Renal cortical epithelial cell (primary cell): ENCODE data around the gene RXFP1. TPM values are rescaled to one million over a fixed set of nuclear protein-coding genes. Genes with fewer than 3 reads are reported as not detected.
"Not testable (repeated sequence)": the region's sequence is repeated elsewhere in the genome, so short reads cannot be mapped to it uniquely, and the experiment has no call there.

Experiments
- DNase-seq: peaks from one replicate; pipeline ENCODE4 v3.0.0-alpha.2; 2011; ENCODE audit warnings: low read depth
- total RNA-seq: library from RNA; depleted of rRNA; stranded (reverse); fragments of >200 nt; gene quantifications from 2 replicates; pipeline ENCODE4 v1.2.3, GENCODE V29; 2014

RXFP1 gene
- total RNA-seq, 1 donor from 2014 or later: 0.10 TPM

- DNase-seq: no peak
Measured at GRCh38 chr4:158613046-158613445, 91.4 kb downstream of the RXFP1 start.

- no peak for DNase-seq
Measured at GRCh38 chr4:158617956-158618355, 96.3 kb downstream of the RXFP1 start.

GRCh38 chr4:158621729-158622128 is 100.0 kb downstream of the RXFP1 start:
- DNase-seq: no peak

- DNase-seq: no peak
Measured at GRCh38 chr4:158622251-158622650, 100.6 kb downstream of the RXFP1 start.

- peak; percentile 66 for DNase-seq
Measured at GRCh38 chr4:158624889-158625478, 103.3 kb downstream of the RXFP1 start.

GRCh38 chr4:158625544-158625943 is 103.9 kb downstream of the RXFP1 start:
- no peak for DNase-seq

GRCh38 chr4:158630893-158631292 is 109.2 kb downstream of the RXFP1 start:
- DNase-seq: no peak

- DNase-seq: no peak
Measured at GRCh38 chr4:158636619-158637018, 114.9 kb downstream of the RXFP1 start.

GRCh38 chr4:158644356-158644755 is 122.7 kb downstream of the RXFP1 start:
- no peak for DNase-seq

- no peak for DNase-seq
Measured at GRCh38 chr4:158644760-158645159, 123.1 kb downstream of the RXFP1 start.

GRCh38 chr4:158649111-158649680 is 127.5 kb downstream of the RXFP1 start:
- no peak for DNase-seq

- no peak for DNase-seq
Measured at GRCh38 chr4:158652920-158653319, 131.2 kb downstream of the RXFP1 start.

- no peak for DNase-seq
Measured at GRCh38 chr4:158656439-158656838, 134.8 kb downstream of the RXFP1 start.

- no peak for DNase-seq
Measured at GRCh38 chr4:158657291-158657690, 135.6 kb downstream of the RXFP1 start.

- DNase-seq: not testable (repeated sequence)
Measured at GRCh38 chr4:158663255-158663654, 141.6 kb downstream of the RXFP1 start.

GRCh38 chr4:158663707-158664625 is 142.3 kb downstream of the RXFP1 start:
- DNase-seq: not testable (repeated sequence)

- no peak for DNase-seq
Measured at GRCh38 chr4:158664806-158665205, 143.1 kb downstream of the RXFP1 start.

- no peak for DNase-seq
Measured at GRCh38 chr4:158666892-158667291, 145.2 kb downstream of the RXFP1 start.

GRCh38 chr4:158667651-158668198 is 146.0 kb downstream of the RXFP1 start:
- DNase-seq: peak; percentile 23

GRCh38 chr4:158669310-158669709 is 147.6 kb downstream of the RXFP1 start:
- no peak for DNase-seq

GRCh38 chr4:158670975-158671664 is 149.4 kb downstream of the RXFP1 start:
- DNase-seq: peak; percentile 61

GRCh38 chr4:158671665-158671914 is 149.9 kb downstream of the RXFP1 start, which contains the start of gene C4orf46:
TSS of gene C4orf46 (minus strand) at chr4:158671887. CDS start at chr4:158671801, 86 bp downstream.
- no peak for DNase-seq
